Panc1 (cell line): Measurements from ENCODE around the gene PKM. TPM values are rescaled to one million over a fixed set of nuclear protein-coding genes. Genes with fewer than 3 reads are reported as not detected.

ENCODE experiments used
- ATAC-seq: fragments of 200-7000 bp; cut with Tn5 transposase; 2 replicates; pipeline ENCODE4 v1.9.1; 2020; ENCODE audit warnings: mild to moderate bottlenecking, moderate library complexity
- BruUV-seq: library from RNA; stranded (reverse); fragments of 400-500 nt; replicated peaks from 2 replicates; lab custom pipeline; 2021; lab: Mats Ljungman, UMichigan
- CTCF ChIA-PET: fragments of 300-600 bp; sonication (Branson Sonifier 250); formaldehyde crosslinking; loops from one replicate; lab custom pipeline; 2022; ENCODE audit warnings: antibody characterized with exemption; lab: Charles Lee
- POLR2A ChIA-PET: fragments of 300-600 bp; sonication (Branson Sonifier 250); formaldehyde crosslinking; loops from one replicate; lab custom pipeline; 2022; ENCODE audit warnings: antibody characterized with exemption; lab: Charles Lee
- DNase-seq: peaks from one replicate; pipeline ENCODE4 v3.0.0-alpha.2; 2010; ENCODE audit warnings: low read depth, low spot score
- H3K27ac ChIP-seq: 2 replicates; pipeline ENCODE4 v1.5.1; 2011; ENCODE audit warnings: mild to moderate bottlenecking, low read length, inconsistent platforms
- H3K27me3 ChIP-seq: fragments of 200-500 bp; sonication (Bioruptor generic); 2 replicates; pipeline ENCODE4 v1.6.0; 2014; ENCODE audit warnings: low read length, inconsistent platforms; ENCODE audit not compliant: control insufficient read depth, insufficient read depth
- H3K36me3 ChIP-seq: fragments of 200-500 bp; sonication (Bioruptor generic); 2 replicates; pipeline ENCODE4 v1.5.1; 2014; ENCODE audit warnings: inconsistent platforms, mild to moderate bottlenecking, low read length, moderate library complexity; ENCODE audit not compliant: control insufficient read depth, insufficient read depth
- H3K4me1 ChIP-seq: 2 replicates; pipeline ENCODE4 v1.5.1; 2011; ENCODE audit warnings: inconsistent platforms, mild to moderate bottlenecking, low read length, moderate library complexity; ENCODE audit not compliant: control insufficient read depth, insufficient read depth
- H3K4me3 ChIP-seq, 2 experiments: 2 replicates each; pipeline ENCODE4 v1.5.1; 2011 to 2012; ENCODE audit warnings: low read depth in 2 of 2, low read length in 2 of 2, mild to moderate bottlenecking in 2 of 2, inconsistent platforms in 1 of 2, moderate library complexity in 1 of 2
- H3K9me3 ChIP-seq: fragments of 200-500 bp; sonication (Bioruptor generic); 2 replicates; pipeline ENCODE4 v1.5.1; 2014; ENCODE audit warnings: low read depth, mild to moderate bottlenecking, inconsistent platforms, low read length, moderate library complexity; ENCODE audit not compliant: control insufficient read depth, insufficient read depth
- CTCF ChIP-seq: fragments of 450-650 bp; IDR thresholded peaks from 2 replicates; pipeline ENCODE4 v1.5.1; 2017; ENCODE audit warnings: mild to moderate bottlenecking
- POLR2AphosphoS5 ChIP-seq: IDR thresholded peaks from 2 replicates; pipeline ENCODE4 v1.6.1; 2012; ENCODE audit warnings: mild to moderate bottlenecking, low read depth, low read length, moderate library complexity
- REST ChIP-seq, 2 experiments: IDR thresholded peaks; 2 replicates each; pipeline ENCODE4 v1.6.1; 2011 to 2012; ENCODE audit warnings: low read depth in 2 of 2, control low read depth in 1 of 2, low read length in 1 of 2, mild to moderate bottlenecking in 1 of 2, moderate library complexity in 1 of 2; ENCODE audit not compliant: insufficient read depth in 1 of 2
- SIN3A ChIP-seq: IDR thresholded peaks from 2 replicates; pipeline ENCODE4 v1.6.1; 2012; ENCODE audit warnings: low read depth, mild to moderate bottlenecking, low read length, moderate library complexity, borderline replicate concordance; ENCODE audit not compliant: insufficient read depth
- TCF7L2 ChIP-seq: IDR thresholded peaks from 2 replicates; pipeline ENCODE4 v1.6.1; 2011; ENCODE audit warnings: mild to moderate bottlenecking, low read depth, low read length, inconsistent platforms
- in situ Hi-C: cut with HindIII; loops from 2 replicates; pipeline ENCODE4 v1.10.0; 2016; ENCODE audit warnings: low sequenced_read_pairs, low pct_unique_long_range_greater_than_20kb
- intact Hi-C: fragments of 100-400 bp; cut with micrococcal nuclease; formaldehyde crosslinking; loops from one replicate; pipeline ENCODE4 v1.10.0; 2022; ENCODE audit not compliant: unreplicated experiment
- total RNA-seq: library from RNA; stranded (reverse); gene quantifications from one replicate; pipeline ENCODE4 v1.2.1, GENCODE V29; 2021; ENCODE audit not compliant: unreplicated experiment

PKM gene
- total RNA-seq, 1 experiment from 2014 or later: 1,590 TPM

GRCh38 chr15:72199721-72200212 lies 31.2 kb downstream of the PKM start:
- no peak overlapping the region for H3K27ac ChIP-seq

GRCh38 chr15:72199205-72199515 lies 31.8 kb downstream of the PKM start:
- DNase-seq: no peak
- ChIA-PET CTCF (interaction anchor here (1.7 kb wide), 1 partner anchor 28 kb away, joined by 7 read pairs; no protein-coding TSS in a partner anchor), POLR2A (interaction anchor here (0.6 kb wide), 1 partner anchor 22 kb away, joined by 12 read pairs; no protein-coding TSS in a partner anchor)
- in situ Hi-C loops (no loop called here), intact Hi-C loops (no loop called here)
- H3K4me1 ChIP-seq: peaks cover 35% of the 10 kb centered on the region
- TF ChIP-seq REST (IDR thresholded peaks at IDR 0.05; ENCODE audit: insufficient read depth in 1 of 2, low read depth in 2 of 2, low read length in 1 of 2): no peak
- BruUV-seq: TSS peak; percentile 100
- H3K27me3 ChIP-seq: no peaks in the 10 kb centered on the region
- no peaks in the 10 kb centered on the region for H3K9me3 ChIP-seq
- H3K36me3 ChIP-seq: peaks cover 42% of the 10 kb centered on the region
- H3K27ac ChIP-seq: no peak overlapping the region
- H3K4me3 ChIP-seq: no peak overlapping the region
- no peak for ATAC-seq

More at GRCh38 chr15:72199721-72200212, 31.2 kb downstream of the PKM start:
- Histone ChIP-seq H3K4me3 (no peak overlapping the region), H3K36me3 (peaks cover 48% of the 10 kb centered on the region), H3K9me3 (no peaks in the 10 kb centered on the region), H3K4me1 (peaks cover 36% of the 10 kb centered on the region), H3K27me3 (no peaks in the 10 kb centered on the region)
- ChIA-PET CTCF (interaction anchor here (0.6 to 1.7 kb wide), 4 partner anchors 9 to 27 kb away, joined by 3 to 7 read pairs (median 4); no protein-coding TSS in a partner anchor), POLR2A (interaction anchor here (0.6 kb wide), 1 partner anchor 23 kb away, joined by 12 read pairs; no protein-coding TSS in a partner anchor)
- in situ Hi-C loops: no loop called here
- TF ChIP-seq POLR2AphosphoS5 (no peak), CTCF (peak; percentile 96), SIN3A (no peak), TCF7L2 (no peak)
- BruUV-seq: no TSS peak
- peak; percentile 62 for ATAC-seq
- peak; percentile 68 for DNase-seq
- intact Hi-C loops: no loop called here

GRCh38 chr15:72198356-72199204 lies 32.4 kb downstream of the PKM start:
- H3K36me3 ChIP-seq: peaks cover 36% of the 10 kb centered on the region
- TF ChIP-seq SIN3A: no peak
- TF ChIP-seq REST (IDR thresholded peaks at IDR 0.05; ENCODE audit: insufficient read depth in 1 of 2, low read depth in 2 of 2, low read length in 1 of 2): no peak
- no peak for TF ChIP-seq TCF7L2
- no peak; the same call in 1 of the 2 replicates for TF ChIP-seq POLR2AphosphoS5
- no peak for TF ChIP-seq CTCF
- CTCF ChIA-PET: no interaction called here

More at GRCh38 chr15:72198356-72199204, 32.4 kb downstream of the PKM start:
- Histone ChIP-seq H3K27ac (peak overlapping the region; percentile 65; the same call in 1 of the 2 replicates), H3K4me3 (peak overlapping the region; percentile 45 to 48; a peak in 3 of 4 replicates), H3K9me3 (no peaks in the 10 kb centered on the region), H3K4me1 (peaks cover 31% of the 10 kb centered on the region), H3K27me3 (no peaks in the 10 kb centered on the region)
- intact Hi-C loops (no loop called here), in situ Hi-C loops (no loop called here)
- POLR2A ChIA-PET: no interaction called here
- ATAC-seq (peak; percentile 11), DNase-seq (no peak)
- no TSS peak for BruUV-seq
